Right renal cortex interstitium (tissue), 3 donors: ENCODE measurements around the gene SPI1. TPM values are rescaled to one million over a fixed set of nuclear protein-coding genes. Genes with fewer than 3 reads are reported as not detected.

Source experiments
- DNase-seq, 3 donors: peaks; one replicate each; pipeline ENCODE4 v3.0.0-alpha.2; 2013; ENCODE audit warnings: low read depth in 3 of 3, low spot score in 2 of 3
- polyA plus RNA-seq, 3 donors: library from polyadenylated mRNA; unstranded; fragments of 120-200 nt; gene quantifications; one replicate each; pipeline ENCODE4 v1.2.1, GENCODE V29; 2013; ENCODE audit not compliant: insufficient read length in 3 of 3

SPI1 gene
- polyA plus RNA-seq: 1 to 10 TPM; 2.5 to 3.7 (median 2.9) TPM

DNA sequence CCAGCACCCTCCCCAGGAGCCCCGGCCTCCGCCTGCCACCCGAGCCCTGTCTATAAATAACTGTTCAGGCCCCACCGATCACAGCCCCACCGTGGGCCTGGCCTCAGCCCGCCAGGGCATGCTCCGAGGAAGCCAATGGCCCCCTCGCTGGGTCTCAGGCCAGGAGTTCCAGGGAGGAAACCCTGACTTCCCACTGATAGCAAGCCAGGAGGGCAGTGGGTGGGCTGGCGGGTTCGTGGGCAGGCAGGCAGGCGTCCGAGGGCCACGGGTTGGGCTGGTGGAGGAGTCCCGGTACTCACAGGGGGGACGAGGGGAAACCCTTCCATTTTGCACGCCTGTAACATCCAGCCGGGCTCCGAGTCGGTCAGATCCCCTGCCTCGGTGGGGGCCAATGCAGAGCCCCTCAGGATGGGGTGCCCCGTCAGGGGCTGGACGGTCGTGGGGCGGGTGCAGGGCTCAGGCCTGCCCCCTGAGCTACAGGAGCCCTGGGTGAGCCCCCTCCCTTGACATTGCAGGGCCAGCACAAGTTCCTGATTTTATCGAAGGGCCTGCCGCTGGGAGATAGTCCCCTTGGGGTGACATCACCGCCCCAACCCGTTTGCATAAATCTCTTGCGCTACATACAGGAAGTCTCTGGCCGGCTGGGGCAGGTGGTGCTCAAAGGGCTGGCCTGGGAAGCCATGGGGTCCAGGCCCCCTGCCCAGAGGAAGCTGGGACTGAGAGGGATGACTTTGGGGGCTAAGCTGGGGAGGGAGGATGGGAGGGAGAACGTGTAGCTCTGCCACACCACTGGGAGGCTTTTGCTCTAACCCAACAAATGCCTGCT, at the start of gene SPI1:
Gene SPI1 (minus strand): TSS at position 538 of the 826 bp plus-strand sequence. CDS start 194 bp downstream, at position 344.
- no peak for DNase-seq

DNA sequence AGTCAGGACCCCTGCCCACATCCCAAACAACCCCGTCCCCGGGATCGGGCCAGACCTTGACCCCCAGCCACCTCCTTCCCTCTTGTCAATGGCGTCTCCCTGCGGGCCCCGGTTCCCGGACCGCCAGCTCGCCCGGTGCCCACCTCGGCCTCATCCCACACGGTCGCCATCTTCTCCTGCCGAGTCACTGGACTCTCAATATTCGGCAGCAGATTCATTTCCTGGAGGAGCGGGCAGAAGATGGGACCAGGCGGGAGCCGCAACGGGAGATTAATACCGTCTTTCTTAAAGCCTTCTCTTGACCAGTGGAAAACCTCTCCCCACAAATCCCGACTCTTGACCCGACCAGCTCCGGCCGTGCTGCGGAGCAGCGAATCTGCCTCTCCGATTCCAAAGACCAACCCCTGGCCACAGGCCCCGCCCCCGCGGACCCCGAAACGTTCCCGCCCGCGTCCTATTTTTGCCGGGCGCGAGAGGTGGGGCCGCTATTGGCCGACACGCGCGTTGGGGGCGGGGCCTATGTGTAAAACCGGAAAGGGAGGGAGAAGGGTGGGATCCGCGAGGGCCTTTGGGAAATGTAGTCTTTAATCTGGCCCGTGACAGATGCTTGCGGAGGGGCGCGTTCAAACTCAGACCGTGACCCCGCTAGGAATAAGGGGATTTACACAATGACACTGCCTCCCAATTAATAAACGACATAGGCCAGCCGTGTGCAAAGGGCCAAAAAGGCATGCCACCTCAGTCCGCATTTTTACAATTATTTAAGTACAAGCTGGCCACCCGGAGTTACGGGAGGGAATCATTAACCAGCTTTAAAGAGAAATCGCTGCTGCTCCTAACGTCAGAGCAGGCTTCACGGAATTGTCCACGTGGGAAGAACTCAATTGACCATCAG, 48.0 kb upstream of the SPI1 start, which contains the start of gene PSMC3:
Gene PSMC3 (minus strand): TSS at position 378 of the 895 bp plus-strand sequence. CDS start 160 bp downstream, at position 218.
- peak; percentile 91 to 96 (median 95) for DNase-seq

DNA sequence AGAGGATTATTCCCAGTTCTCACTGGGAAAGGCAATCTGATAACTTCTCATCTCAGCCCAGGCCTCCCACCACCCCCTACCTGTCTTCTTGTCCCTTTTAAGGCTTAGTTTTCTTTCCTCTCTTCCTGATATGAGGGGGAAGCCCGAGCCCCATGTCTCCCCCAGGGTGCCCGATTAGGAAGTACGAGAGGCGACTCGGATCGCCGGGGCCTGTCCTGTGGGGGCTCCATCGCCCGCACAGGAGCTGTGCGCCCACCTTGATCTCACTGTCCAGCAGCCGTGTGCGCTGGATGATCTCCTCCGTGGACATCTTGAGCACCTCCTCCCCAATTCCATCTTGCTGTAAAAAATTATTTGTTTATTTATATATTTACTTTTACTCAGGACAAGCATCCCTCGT, 47.3 kb upstream of the SPI1 start:
- no peak for DNase-seq

DNA sequence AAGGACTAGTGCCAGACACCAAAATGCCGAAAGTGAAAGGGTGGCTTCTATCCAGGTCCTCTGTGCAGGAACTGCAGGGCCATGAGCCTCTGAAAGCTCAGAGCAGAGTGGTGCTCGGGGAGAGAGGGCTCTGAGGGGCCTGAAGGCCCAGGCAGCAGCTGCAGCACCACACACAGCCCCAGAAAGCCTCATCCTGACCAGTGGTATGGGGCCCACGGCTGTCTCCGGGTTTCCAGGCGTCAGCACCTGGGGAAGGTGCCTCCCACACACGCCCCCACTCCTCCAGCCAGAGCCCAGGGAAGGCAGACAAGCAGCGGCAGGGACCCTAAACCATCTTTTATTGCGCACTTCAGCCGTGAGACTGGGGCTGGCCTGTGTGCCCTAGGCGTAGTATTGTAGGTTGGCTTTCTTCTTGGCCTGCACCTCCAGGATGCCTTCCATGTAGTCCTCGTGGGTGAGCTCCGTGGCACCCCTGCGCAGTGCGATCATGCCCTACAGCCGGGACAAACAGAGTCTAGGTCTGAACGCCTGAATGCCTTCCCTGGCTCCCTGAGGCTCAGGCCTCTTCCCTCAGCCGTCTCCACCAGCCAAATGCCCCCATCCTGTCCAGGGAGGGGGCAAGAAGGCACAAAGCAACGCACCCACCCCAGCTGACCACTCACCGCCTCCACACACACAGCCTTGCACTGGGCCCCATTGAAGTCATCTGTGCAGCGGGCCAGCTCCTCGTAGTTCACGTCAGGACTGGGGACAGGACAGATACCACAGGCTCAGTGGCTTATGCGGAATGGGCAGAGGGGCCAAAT, 40.3 kb upstream of the SPI1 start:
- DNase-seq: no peak

DNA sequence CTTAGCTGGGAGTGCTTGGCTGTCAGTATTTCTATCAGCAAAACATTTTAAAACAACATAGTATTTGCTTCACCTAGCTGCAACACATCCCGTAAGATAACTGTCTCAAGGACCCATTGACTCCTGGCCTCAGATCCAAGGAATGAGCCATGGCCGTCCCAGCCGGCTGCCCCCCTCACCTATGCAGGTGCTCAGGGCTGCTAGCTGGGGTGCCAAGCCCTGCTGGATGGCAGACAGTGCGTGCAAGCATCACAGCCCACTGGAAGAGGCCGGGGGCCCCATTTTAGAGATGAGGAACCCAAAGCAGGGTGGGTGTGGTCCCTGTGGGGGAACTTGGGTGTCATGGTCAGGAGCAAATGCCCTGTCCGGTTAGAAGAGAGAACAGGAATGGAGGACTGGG, 39.4 kb upstream of the SPI1 start:
- no peak for DNase-seq

DNA sequence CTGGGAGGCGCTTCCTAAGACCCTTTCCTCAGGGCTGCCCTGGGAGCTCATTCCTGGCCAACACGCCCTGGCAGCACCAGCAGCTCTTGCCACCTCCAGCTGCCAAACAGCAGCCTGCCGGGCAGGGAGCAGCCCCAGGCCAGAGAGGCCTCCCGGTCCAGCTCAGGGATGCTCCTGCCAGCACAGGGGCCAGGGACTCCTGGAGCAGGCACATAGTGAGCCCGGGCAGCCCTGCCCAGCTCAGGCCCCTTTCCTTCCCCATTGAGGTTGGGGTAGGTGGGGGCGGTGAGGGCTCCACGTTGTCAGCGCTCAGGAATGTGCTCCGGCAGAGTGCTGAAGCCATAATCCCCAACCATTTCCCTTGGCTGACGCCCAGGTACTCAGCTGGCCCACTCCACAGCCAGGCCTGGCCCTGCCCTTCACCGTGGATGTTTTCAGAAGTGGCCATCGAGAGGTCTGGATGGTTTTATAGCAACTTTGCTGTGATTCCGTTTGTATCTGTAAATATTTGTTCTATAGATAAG, 37.7 kb upstream of the SPI1 start:
- DNase-seq: no peak

DNA sequence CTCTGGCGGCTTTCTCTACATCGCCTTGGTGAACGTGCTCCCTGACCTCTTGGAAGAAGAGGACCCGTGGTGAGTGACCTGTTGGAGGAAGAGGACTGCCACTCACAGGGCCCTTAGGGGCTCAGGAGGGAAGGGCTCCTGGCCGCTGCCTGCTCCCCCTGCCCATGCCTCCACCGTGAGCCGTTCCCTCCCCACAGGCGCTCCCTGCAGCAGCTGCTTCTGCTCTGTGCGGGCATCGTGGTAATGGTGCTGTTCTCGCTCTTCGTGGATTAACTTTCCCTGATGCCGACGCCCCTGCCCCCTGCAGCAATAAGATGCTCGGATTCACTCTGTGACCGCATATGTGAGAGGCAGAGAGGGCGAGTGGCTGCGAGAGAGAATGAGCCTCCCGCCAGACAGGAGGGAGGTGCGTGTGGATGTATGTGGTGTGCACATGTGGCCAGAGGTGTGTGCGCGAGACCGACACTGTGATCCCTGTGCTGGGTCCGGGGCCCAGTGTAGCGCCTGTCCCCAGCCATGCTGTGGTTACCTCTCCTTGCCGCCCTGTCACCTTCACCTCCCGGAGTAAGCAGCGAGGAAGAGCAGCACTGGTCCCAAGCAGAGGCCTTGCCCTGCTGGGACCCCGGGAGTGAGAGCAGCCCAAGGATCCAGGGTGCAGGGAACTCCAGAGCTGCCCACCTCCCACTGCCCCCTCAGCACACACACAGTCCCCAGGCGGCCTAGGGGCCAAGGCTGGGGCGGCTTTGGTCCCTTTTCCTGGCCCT, 36.9 kb upstream of the SPI1 start:
- no peak for DNase-seq

DNA sequence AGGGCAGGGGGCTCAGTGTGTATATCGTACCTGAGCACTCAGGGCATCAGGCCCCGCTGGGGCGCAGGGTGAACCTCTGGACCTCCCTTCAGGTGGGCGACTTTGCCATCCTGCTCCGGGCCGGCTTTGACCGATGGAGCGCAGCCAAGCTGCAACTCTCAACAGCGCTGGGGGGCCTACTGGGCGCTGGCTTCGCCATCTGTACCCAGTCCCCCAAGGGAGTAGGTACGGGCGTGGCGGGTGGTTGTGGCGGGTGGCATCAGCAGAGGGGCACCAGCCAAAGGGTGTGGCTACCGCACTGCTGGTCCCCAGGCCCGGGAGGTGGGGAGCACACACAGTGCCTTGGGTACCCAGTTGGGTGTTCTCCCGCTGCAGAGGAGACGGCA, 36.3 kb upstream of the SPI1 start:
- no peak for DNase-seq

DNA sequence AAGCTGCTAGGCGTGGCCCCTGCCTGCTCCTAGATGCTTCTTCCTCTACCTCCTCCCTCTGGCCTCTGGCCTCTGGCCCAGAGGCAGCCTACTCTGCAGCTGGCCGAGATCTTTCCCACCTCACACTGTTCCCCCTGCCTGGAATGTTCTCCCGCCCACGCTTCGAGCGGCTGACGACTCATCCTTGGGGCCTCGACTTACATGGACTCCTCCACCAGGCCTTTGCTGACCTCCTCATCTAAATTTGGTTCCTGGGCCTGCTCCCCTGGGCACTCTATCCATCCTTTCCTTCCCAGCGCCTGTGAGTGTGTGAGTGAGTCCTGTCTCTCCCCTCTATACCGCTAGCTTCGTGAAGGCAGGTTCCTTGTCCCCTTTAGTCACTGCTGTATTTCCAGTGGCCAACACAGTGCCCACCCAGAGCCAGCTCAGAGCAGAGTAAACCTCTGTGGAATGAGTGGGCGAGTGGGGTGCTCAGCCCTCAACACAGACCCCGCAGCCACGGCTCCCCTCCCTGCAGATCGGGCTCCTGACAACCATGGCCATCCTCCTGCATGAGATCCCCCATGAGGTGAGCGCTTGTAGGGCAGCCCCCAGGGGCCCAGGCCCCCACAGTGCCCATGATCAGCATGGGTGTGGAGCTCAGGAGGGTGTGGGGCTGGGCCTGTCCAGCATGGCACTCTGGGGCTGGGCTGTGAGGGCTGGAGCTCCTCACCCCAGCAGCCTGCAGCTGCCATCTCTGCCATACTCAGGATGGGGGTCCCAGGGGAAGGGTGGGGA, 35.7 kb upstream of the SPI1 start:
- DNase-seq: no peak

DNA sequence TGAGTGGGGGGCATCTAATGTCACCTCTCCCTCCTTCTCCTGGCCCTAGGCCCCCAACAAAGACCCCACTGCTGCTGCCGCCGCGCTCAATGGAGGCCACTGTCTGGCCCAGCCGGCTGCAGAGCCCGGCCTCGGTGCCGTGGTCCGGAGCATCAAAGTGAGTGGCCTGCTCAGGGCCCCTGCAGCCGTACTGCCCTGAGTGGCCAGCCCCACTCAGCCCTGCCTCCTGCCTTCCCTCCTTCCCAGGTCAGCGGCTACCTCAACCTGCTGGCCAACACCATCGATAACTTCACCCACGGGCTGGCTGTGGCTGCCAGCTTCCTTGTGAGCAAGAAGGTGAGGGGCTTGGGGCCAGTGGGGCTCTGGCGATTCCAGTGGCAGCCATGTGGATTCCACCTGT, 35.0 kb upstream of the SPI1 start:
- DNase-seq: no peak

DNA sequence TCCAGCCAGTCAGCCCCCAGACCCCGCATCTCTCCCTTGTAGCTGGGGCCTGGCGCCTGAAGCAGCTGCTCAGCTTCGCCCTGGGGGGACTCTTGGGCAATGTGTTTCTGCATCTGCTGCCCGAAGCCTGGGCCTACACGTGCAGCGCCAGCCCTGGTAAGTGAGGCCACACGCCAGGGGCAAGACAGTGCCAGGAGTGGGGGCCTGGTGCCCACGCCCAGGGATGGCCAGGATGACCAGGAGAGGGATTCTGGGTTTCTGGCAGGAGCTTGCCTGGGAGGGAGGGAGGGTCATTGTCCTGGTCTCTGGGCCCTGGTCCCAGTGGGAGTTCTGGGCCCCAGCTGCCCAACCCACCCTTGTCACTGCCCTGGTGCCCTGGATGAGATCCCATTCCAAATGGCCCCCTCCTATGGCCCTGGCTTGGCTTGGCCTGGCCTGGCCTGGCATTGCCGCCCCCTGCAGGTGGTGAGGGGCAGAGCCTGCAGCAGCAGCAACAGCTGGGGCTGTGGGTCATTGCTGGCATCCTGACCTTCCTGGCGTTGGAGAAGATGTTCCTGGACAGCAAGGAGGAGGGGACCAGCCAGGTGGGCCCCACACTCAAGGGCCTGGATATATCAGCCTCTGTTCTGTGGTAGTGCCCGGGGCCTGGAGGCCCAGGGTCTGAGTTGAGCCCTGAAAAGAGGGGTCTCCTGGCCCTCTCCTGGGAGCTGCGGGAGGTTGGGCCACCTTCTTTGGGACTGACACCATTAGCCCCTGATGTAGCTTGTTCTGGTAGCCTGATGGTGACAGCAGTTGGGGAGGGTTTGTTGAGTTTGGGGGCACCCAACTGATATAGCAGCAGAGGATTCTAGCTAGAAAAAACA, 33.8 kb upstream of the SPI1 start:
- no peak for DNase-seq

DNA sequence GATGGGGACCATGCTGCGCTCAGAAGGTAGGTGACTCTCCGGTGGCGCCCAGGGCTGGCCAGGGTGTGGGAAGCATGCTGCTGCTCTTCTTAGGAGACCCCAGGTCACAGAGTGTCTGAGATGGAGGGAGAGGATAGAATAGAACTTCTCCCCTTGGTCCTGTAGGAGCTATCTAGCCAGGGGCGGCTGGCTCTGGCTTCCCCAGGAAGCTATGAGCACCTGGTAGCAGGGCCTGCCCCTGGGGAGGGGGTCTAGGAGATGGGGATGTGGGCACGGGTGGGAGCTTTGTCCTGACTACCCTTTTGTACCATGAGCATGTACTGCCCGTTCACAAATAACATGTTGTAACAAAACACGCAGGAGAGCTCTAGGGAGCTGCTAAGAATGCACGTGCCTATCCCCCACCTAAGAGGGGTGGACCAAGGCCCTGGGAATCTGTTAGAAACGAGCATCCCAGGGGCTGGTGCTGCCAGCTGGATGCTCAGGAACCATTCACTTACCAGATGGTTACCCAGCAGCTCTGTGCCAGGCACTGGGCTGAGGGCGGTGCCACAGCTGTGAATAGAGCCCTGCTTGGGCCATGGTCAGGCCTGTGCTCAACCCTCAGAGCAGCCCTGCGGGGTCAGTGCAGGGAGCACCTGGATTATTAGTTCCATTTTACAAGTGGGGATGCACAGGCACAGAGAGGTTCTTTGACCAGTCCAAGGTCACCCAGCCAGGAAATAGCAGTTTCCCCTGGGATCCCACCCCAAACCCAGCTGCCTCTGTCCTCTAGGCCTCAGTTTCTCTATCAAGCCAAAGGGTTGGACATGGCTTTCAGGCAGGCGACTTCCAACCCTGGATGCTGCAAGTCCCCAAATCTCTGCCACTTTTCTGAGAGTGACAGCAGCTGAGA, 32.3 kb upstream of the SPI1 start:
- DNase-seq: no peak

DNA sequence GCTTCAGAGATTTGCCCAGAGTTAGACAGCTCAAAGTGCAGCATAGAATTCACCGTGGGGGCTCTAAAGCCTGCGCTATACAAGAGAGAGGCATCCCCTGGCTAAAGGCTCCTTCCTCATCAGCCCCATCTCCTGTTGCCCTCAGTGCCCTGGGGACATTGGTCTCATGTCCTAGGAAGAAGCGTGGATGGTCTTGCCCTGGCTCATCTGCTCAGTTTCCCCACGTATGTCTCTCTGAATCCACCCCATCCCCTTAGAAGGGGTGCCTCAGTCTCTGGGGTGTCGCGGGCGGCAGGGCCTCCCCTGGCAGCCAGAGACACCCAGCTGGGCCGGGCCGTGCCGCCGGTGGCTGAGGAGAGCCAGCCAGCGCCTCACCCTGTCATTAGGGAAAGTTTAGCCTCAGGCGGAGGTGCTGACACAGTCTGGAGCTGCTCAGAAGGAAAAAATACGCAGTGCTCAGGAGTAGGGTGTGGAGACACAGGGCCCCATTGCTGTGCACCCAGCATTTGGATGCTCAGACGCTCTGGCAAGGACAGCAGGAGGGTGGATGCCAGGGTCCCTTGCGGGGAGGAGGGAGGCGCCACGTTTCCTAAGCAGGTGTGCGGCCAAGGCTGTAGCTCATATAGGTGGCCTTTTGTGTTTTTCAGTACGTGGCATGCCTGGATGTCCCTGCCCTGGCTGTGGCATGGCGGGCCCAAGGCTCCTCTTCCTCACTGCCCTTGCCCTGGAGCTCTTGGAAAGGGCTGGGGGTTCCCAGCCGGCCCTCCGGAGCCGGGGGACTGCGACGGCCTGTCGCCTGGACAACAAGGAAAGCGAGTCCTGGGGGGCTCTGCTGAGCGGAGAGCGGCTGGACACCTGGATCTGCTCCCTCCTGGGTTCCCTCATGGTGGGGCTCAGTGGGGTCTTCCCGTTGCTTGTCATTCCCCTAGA, 31.4 kb upstream of the SPI1 start:
- no peak for DNase-seq

DNA sequence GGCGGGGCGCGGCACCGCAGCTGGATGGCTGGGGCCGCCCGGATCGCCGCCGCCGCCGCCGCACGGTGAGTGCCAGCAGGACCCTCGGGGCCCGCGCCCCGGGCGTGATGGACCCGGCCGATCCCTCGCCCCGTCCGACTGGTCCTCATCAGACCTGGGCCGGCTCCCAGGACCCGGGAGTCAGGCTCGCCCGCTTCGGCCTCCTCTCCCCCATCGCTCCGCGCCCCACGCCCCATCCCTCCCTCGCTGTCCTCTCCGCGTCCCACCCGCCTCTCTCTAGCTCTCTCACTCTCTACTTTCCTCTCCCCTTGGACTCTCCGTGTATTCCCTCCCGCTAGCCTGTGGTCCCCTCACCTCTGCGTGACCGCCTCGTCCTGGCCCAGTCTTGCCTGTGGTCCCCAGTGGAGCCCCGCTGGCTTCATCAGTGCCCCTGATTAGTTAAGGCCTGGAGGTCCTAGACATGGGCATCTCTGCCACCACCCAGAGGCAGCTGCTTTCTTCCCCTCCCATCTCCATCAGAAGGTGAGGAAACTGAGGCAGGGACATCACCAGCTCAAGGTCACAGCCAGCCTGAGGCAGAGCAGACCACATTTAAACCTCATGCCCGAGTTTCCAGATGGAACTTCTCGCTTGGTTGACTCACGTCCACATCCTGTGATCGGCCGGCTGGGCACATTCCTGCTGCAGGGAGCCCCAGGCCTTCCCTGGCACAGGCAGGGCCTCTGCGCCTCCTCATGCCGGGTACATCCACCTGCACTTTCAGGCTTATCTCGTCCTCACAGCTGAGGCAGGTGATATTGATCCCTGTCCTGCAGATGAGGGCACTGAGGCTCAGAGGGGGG, 30.5 kb upstream of the SPI1 start:
- DNase-seq: no peak
